Bone marrow (tissue), 2 donors: ENCODE measurements around the gene SCGN.

ENCODE experiments used
- DNase-seq, 2 donors: peaks; one replicate each; lab custom pipeline; 2025; lab: John Stamatoyannopoulos, UW

The SCGN gene

DNA sequence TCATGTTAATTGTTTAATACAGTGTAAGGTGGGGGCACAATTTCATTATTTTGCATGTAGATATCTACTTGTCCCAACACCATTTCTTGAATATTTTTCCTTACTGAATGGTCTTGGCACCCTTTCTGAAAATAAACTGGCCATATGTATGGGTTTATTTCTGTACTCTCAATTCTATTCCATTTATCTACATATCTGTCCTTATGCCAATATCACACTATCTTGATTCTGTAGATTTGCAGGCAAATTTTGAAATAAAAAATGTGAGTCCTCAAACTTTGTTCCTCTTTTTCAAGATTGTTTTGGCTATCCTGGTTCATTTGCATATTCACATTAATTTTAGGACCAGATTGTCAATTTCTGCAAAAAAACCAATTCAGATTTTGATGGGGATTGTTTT lies 34.8 kb downstream of the SCGN start:
- no peak for DNase-seq

DNA sequence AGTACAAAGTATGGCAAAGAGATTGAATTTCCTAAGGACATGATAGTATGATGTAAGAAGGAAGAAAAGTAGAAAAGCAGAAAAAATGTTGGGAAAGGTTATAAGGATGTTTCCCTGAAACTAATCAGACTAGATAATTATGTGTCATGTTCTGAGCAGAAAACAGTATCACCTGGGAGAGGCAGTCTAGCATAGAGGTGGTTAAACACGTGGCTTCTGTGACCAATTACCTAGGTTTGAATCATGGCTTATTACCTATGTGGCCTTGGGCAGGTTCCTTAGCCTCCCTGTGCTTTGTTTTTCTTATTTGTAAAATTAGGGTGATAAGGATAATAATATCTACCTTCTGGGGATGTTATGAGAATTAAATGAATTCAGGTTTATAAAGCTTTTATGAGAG lies 38.0 kb downstream of the SCGN start:
- DNase-seq: no peak

DNA sequence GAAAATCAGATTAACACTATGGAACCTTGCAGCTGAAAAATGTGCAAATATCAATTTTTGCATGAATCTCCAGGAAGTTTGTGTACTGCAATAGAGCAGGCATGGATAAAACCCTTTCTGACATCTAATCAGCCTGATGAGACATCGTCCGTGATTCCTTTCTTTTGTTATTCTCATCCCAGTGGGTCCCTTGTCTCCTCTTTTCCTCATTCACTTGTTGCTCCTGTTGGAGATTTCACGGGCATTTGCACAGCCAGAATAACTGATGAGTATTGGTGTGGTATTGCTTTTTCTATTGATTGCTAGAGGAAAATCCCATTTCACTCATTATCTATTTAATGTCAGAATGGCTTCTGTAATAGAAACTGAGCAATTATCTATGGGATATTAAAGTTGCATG lies 39.9 kb downstream of the SCGN start:
- DNase-seq: no peak

DNA sequence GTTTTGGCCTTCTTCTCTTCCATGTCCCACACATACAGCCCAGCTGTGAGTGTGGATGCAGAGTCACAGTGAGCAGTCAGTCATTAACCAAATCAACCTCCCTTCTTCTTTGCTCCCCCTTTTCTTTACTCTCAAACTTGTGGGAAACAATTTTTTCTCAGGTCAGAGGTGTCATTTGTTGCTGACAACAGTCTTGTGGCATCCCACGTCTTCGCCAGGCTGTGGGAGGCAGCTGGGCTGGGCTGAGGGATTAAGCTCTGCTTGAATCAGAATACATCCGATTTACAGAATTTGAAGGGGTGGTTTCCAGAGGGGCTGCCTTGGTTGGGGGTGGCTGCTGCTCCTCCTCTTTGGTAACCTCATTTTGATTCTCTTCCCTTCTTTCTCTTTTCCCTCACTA lies 40.5 kb downstream of the SCGN start:
- no peak for DNase-seq

DNA sequence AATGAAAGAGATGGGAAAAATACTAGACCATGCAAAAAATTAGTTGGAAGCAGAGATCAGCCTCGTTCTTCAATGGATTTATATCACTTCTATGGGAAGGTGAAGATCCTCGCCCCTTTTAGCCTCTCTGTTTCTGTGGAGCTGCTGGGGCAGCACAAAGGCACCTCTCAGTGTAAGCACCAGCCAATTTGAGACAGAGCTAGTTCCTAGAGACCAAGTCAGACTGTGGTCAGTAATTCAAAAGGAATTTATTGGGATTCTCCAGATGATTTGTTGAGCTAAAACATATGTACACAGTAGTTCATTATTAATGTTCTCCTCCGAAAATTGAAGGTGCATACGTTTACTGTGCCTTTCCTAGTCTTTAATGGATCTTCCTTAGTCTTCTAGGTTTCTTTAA lies 42.4 kb downstream of the SCGN start:
- no peak for DNase-seq

DNA sequence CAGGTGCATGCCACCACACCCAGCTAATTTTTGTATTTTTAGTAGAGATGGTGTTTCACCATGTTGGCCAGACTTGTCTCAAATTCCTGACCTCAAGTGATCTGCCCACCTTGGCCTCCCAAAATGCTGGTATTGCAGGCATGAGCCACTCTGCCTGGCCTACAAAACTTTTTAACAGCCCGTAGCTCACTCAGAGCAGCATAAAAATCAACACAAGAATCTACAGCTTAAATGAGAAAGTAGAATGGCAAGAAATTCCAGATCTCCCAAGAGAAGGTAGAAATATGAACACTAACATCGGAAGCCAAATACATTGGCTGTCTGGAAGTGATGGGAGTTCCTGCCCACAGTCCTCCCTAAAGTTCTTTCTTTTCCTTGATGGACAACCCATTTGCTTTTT lies 43.7 kb downstream of the SCGN start:
- no peak for DNase-seq

DNA sequence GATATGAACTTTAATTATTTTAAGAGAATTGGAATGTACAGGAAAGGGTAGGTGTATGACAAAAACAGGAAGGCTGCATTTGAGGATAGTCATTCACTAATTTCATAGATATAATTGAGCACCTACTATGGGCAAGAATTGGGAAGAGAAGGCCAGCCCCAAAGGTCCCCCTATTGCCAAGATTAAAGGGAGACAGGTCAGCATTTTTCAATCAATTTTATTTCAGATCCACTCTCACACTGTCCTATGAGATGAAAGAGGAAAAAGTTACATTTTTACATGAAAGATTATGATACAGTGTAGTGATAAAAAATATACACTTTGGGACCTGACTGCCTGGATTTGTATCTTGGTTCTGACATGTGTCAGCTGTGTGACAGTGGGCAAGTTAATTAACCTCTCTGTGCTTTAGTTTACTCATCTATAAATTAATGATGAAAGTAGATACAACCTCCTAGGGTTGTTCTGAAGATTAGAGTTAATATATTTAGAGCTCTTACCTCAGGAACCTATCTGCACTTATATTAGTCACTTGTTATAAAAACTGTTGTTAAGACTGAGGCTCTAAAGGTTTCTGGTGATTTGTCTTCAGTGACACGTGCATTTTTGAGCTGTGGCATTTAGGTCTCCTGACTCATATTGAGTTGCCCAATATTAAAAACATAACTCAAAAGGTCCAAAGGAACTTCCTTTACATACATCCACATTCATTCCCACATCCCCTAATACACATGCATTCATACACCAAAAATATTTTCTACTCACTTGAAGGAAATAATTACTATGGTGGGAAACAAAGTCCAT lies 45.7 kb downstream of the SCGN start:
- no peak for DNase-seq

DNA sequence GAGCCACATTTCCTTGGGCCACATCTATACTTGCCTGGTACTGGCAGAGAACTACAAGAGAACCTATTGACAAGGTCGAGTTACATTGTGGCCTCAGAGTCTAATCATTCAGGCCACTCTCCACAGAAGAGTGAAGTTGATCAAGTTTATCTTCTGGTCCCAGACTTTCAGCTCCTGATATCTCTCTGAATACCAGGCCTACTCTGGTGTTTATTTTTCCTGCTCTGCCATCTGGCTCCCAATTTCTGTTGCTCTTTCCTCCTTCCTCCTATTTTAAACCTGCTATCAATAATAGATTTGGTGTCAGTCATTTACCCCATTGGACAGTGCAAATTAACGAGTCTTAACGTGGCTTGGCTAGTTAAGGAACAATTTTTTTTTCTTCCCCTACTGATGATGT lies 46.6 kb downstream of the SCGN start:
- no peak for DNase-seq

DNA sequence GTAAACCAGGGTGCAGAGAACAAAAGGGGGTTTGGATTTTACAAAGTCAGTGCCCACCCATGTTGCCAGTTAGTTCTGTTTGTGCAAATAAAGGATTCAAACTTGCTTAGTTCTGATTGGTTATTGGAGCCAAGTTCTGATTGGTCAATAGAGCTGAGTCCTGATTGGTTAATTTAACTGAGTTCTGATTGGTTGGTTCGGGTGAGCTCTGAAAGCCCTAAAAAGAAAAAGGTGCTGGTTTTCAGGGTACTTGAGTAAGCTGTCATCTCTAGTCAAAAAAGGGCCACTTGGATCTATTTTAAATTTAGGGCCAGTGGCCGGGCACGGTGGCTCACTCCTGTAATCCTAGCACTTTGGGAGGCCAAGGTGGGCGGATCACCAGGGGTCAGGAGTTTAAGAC lies 47.6 kb downstream of the SCGN start:
- DNase-seq: no peak

DNA sequence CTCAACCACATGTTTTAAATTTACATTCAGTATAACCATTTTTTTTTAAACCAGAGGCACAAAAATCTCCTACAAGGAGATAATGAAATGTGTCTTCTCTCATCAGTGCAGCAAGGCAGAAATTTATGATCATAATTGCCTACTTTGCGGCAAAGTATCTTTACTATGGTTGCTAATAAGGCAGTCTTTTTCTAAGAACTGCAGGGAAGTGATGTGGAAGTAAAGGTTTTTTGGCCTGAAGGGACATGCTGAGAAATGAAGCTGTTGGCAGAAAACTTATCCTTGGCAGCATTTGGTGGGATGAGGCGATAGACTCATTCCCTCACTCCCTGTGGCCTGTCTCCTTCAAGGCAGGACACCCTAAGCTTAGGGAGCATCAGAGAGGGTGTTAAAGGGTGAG lies 48.7 kb downstream of the SCGN start:
- no peak for DNase-seq

DNA sequence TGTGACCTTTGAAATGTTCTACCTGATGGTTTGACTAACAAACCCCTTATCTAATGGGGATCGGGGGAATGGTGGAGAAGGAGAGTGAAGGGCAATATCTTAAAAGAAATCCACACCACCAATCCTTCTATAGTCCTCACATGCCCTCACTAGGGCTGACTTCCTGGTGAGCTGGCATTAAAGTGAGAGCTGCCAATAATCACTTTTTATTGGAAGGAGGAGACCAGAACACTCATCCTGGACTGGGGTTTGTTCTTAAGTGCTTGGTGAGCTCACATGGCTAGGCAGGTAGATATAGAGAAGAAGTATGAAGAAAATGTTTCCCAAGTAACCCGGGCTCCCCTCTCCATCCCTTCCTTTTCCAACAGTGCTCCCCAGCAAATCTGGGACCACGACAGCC lies 49.8 kb downstream of the SCGN start:
- DNase-seq: no peak

DNA sequence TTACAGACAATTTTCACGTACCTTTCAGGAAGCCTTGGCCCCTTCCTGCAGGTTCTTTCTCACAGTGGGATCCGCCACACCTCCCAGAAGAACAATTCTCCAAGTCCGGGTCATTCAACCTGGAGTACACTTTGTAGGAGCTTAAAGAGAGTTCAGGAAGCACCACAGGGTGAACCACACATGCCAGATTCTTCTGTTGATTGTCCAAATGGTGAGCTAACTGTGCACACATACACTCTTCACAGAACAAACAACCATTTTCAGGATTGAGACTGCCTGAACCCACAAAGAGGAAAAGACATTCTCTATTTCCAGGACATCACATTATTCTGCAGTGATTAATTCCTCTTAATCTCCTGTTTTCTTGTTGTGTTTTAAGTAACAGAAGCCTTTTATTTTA lies 51.0 kb downstream of the SCGN start:
- no peak for DNase-seq

DNA sequence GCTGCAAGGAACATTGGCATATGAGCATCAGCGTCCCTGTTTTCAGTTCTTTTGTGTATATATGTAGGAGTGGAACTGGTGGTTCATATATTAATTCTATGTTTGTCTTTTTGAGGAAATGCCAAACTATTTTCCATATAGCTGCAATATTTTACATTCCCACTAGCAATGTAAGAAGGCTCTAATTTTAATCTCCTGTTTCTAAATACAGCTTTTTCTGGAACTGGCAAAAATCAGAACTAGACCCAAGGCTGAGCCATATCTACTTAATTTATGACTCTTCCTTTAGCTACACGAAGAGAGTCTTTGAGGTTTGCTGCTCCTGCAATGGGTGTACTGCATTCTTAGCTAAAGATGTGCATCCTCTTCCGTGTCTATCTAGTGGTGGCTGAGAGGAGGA lies 52.0 kb downstream of the SCGN start:
- DNase-seq: no peak

DNA sequence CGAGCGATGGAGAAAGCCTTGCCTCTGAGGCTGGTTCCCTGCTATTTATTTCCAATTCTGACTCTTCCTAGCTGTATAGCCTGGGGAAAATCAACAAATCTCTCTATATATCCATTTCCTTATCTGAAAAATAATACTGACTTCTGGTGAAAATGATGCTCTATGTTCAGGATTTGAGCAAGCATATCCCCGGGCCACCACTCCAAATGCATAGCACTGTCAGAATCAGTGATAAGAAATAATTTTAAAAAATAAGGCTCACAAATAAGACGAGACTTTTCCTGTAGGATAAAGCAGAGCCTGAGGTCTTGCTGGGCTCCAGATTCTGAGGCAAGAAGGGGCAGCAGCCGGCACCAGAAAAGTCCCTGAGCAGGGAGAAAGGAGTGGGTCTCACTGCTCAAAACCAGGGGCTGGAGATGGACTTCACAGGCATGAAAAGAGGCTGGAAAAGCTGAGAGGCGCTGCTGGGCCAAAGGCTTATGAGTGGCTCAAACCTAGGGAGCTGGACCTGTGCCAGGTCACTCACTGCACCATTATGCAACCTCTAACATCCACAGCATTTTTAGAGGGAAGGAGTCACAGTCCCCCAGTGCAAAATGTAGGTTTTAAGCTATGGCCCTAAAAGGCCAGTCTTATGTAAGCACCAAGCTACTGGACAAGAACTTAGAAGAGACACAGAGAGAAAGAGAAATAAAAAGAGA lies 54.4 kb downstream of the SCGN start:
- DNase-seq: no peak

DNA sequence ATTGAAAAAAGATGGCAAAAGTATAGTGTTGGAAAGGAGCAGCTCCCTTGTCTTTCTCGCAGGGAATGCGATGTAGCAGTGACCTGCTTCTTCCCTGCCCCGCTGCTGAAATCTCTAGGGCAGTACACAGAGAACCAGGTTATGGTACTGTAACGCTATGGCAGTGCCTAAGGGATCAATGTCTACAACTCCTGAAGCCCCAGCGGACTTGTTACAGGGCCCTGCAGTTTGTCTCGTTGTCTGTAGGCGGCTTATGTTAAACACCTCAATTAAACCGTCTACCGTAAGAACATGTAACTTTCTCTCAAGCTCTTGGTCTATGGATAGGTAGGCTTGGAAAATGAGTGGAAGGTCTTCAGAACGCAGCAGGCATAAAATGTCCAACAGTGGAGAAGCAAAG lies 57.7 kb downstream of the SCGN start:
- DNase-seq: no peak

DNA sequence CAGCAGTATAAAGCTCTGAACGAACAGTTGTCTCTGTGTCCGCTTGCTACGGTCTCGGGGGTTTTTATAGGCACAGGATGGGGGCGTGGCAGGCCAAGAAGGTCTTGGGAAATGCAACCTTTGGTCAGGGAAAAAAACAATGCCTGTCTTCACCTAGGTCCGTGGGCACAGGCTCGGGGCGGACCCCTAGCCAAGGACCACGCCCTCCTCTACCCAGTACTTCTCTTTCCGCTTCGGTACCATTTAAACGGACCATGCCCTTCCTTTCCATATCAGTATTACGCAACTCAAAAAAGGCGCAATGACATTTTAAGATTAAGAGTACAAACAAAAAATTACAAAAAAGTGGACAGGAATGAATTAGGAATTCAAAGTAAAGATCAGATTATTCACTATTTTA lies 58.3 kb downstream of the SCGN start:
- DNase-seq: no peak

DNA sequence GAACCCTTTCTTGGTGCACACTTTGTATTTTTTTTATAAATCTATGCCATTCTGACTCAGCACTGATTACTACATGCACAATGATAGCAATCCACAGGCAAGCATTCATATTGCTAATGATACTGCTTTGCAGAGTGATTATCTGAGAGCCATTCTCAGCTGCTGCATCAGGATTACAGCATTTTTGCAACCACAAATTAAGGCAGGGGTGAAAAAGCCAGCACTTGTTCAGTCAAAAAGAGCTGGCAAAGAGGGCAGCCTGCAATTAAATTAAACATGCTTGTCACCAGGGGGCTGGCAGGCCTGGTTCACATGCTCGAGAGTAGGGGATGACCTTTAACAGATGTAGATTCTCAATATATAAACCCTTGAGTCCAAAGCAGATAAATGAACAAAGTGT lies 61.8 kb downstream of the SCGN start:
- DNase-seq: no peak

DNA sequence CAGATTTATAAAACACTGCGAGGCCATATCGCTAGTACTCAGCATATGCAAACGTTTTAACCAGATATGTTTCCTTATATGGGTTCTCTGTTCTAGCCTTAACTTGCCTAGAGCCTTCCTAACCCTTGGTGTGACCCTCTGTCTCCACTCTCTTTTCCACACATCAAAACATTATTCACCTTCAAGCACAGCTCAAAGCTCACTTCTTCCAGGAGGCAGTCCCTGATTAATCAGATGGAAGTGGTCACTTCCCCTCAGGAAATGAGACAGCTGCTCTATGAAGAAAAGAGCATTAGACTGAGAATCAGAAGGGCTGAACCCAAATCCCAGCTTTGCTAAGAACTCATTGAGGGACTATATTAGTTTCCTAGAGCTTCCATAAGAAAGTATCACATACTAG lies 62.8 kb downstream of the SCGN start:
- no peak for DNase-seq

DNA sequence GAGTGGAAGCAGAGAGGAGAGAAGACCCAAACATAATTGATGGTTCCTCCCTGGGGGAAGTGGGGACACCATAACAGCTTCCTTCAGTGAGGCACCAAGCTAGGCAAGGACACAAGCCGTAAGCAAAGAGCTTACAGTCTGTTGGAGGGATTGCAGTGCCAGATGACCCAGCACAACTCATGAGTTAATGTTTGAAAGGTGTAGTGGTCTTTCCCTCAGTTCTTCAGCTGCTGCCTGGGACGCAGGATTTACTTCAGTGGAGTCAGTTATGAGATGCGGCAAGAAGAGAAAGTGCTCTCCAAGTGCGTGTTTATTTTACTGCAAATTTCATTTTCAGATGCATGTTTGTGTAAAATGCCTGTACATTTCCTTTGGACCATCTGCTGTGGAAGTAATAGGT lies 63.8 kb downstream of the SCGN start:
- DNase-seq: no peak

DNA sequence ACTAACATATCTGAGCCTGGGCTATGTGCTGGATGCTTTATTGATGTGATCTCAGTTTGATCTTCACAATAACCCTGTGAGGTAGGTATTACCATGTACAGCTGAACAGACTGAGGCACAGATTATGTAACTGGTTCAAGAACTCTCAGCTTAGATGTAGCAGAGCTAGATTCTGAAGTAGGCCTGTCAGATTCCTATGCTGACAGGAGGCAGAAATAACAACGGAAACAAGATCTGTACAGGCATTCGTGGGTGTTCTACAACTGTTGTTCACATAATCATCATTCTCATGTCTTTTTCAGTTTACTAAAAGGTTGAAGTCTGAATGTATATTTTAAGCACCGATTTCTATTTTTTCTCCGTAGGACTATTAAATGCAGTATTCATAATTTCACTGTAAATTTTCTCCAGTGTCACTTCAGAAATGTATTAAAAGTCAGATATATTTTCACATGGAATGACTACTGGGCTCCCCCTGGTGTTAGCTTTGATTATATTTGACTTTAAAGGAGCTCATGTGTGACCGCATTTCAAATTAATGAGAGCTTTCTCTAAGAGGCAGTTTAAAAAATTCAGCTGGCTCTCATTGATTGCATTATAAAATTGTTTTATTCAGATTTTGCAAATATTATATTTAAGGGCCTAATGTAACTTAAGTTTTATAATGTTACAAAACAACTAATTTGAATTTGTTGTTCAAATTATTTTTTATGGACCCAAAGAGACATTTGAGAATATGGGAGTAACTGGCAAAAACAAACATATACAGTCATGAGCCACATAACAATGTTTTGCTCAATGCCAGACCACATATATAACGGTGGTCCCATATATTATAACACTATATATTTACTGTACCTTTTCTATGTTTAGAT lies 66.1 kb downstream of the SCGN start:
- no peak for DNase-seq

DNA sequence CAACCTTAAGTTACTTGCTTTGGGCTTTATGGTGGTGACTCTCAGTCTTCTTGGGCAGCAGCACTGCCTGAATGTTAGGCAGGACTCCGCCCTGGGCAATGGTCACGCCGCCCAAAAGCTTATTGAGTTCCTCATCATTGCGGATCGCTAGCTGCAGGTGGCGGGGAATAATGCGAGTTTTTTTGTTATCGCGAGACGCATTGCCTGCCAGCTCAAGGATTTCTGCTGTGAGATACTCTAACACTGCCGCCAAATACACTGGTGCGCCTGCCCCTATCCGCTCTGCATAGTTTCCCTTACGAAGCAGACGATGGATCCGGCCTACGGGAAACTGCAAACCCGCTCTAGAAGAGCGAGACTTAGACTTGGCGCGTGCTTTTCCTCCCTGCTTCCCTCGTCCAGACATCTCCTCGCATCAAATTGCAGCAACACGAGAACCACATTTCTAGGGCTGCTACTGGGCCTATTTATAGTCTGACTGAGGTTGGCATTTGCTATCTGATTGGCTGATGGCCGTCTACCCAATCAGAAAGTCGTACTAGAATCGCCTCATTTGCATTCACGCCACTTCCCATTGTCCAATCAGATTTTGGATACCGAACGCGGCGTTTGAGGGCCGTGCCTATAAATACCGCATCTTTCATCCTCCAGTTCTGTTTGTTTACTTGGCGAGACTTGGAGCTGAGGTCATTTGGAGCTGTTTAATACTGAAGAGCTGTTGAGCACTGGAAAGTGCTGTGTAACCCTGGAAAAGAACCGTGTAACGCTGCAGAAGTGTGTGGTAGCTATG lies 74.3 kb downstream of the SCGN start:
- no peak for DNase-seq

DNA sequence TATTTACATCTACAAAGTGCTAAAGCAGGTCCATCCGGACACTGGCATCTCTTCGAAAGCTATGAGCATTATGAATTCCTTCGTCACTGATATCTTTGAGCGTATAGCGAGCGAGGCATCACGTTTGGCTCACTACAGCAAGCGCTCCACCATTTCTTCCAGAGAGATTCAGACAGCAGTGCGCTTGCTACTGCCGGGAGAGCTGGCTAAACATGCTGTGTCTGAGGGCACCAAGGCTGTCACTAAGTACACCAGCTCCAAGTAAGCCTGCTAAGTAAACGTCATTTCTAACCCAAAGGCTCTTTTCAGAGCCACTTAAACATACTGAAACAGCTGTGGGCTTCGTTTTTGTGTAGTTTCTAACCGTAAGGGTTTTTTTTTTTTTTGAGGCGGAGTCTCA lies 75.0 kb downstream of the SCGN start:
- no peak for DNase-seq
